SK-N-SH treated with all-trans-retinoic acid at 6 μM for 48 hours (cell line): ENCODE data around the gene RIMS4.

Experiments used
- ATAC-seq: fragments of 200-7000 bp; cut with Tn5 transposase; 3 replicates; pipeline ENCODE4 v1.9.1; 2020; ENCODE audit warnings: mild to moderate bottlenecking, moderate library complexity
- ARNTL ChIP-seq: fragments of 450-650 bp; formaldehyde crosslinking; IDR thresholded peaks from 2 replicates; pipeline ENCODE4 v1.5.0; 2020; ENCODE audit warnings: low read depth, mild to moderate bottlenecking, moderate library complexity, borderline replicate concordance
- BACH2 ChIP-seq: fragments of 250-450 bp; sonication (Bioruptor Pico); IDR thresholded peaks from 2 replicates; pipeline ENCODE4 v1.9.0; 2021; ENCODE audit warnings: mild to moderate bottlenecking, borderline replicate concordance
- CREB5 ChIP-seq: fragments of 250-450 bp; sonication (Bioruptor Pico); IDR thresholded peaks from 2 replicates; pipeline ENCODE4 v1.5.1; 2020; ENCODE audit warnings: low read depth, mild to moderate bottlenecking, moderate library complexity
- CSDC2 ChIP-seq: fragments of 250-450 bp; sonication (Bioruptor Pico); IDR thresholded peaks from 2 replicates; pipeline ENCODE4 v1.5.0; 2020; ENCODE audit warnings: mild to moderate bottlenecking, moderate library complexity
- ESRRG ChIP-seq: fragments of 250-450 bp; sonication (Bioruptor Pico); IDR thresholded peaks from 2 replicates; pipeline ENCODE4 v1.6.1; 2021; ENCODE audit warnings: mild to moderate bottlenecking
- GLIS3 ChIP-seq: fragments of 250-450 bp; sonication (Bioruptor Pico); IDR thresholded peaks from 2 replicates; pipeline ENCODE4 v1.5.0; 2020; ENCODE audit warnings: mild to moderate bottlenecking, moderate library complexity
- ISL1 ChIP-seq: fragments of 250-450 bp; sonication (Bioruptor Pico); IDR thresholded peaks from 2 replicates; pipeline ENCODE4 v2.1.2; 2022; ENCODE audit warnings: mild to moderate bottlenecking, moderate library complexity
- OSR1 ChIP-seq: fragments of 250-450 bp; sonication (Bioruptor Pico); IDR thresholded peaks from 2 replicates; pipeline ENCODE4 v1.8.0; 2022; ENCODE audit warnings: moderate library complexity, mild to moderate bottlenecking, inconsistent platforms
- PATZ1 ChIP-seq: fragments of 250-450 bp; sonication (Bioruptor Pico); IDR thresholded peaks from 2 replicates; pipeline ENCODE4 v1.8.0; 2020; ENCODE audit warnings: mild to moderate bottlenecking, moderate library complexity, borderline replicate concordance
- POU6F1 ChIP-seq: fragments of 250-450 bp; sonication (Bioruptor Pico); IDR thresholded peaks from 2 replicates; pipeline ENCODE4 v1.8.0; 2021; ENCODE audit warnings: low read depth, mild to moderate bottlenecking, moderate library complexity, borderline replicate concordance
- PPARA ChIP-seq: fragments of 250-450 bp; sonication (Bioruptor Pico); IDR thresholded peaks from 2 replicates; pipeline ENCODE4 v1.5.0; 2020; ENCODE audit warnings: mild to moderate bottlenecking, borderline replicate concordance
- RARB ChIP-seq: fragments of 250-450 bp; sonication (Bioruptor Pico); IDR thresholded peaks from 2 replicates; pipeline ENCODE4 v1.8.0; 2021; ENCODE audit warnings: mild to moderate bottlenecking, moderate library complexity
- SNAI2 ChIP-seq: fragments of 250-450 bp; sonication (Bioruptor Pico); IDR thresholded peaks from 2 replicates; pipeline ENCODE4 v1.5.0; 2020; ENCODE audit warnings: mild to moderate bottlenecking, moderate library complexity
- TCF4 ChIP-seq: fragments of 250-450 bp; sonication (Bioruptor Pico); IDR thresholded peaks from 2 replicates; pipeline ENCODE4 v1.8.0; 2021; ENCODE audit warnings: mild to moderate bottlenecking, moderate library complexity, borderline replicate concordance
- TOX ChIP-seq: fragments of 250-450 bp; sonication (Bioruptor Pico); IDR thresholded peaks from 2 replicates; pipeline ENCODE4 v1.8.0; 2021; ENCODE audit warnings: mild to moderate bottlenecking, moderate library complexity, borderline replicate concordance
- ZC3H10 ChIP-seq: fragments of 250-450 bp; sonication (Bioruptor Pico); IDR thresholded peaks from 2 replicates; pipeline ENCODE4 v1.5.1; 2021; ENCODE audit warnings: mild to moderate bottlenecking, moderate library complexity
- ZFP3 ChIP-seq: fragments of 250-450 bp; sonication (Bioruptor Pico); IDR thresholded peaks from 2 replicates; pipeline ENCODE4 v1.5.0; 2020; ENCODE audit warnings: mild to moderate bottlenecking, moderate library complexity
- ZNF70 ChIP-seq: fragments of 450-650 bp; formaldehyde crosslinking; IDR thresholded peaks from 2 replicates; pipeline ENCODE4 v1.5.0; 2020; ENCODE audit warnings: mild to moderate bottlenecking, moderate library complexity
- TF ChIP-seq, protein P1 (sequence below): fragments of 250-450 bp; sonication (Bioruptor Pico); IDR thresholded peaks from 2 replicates; pipeline ENCODE4 v1.5.0; 2020; ENCODE audit warnings: mild to moderate bottlenecking, moderate library complexity
- TF ChIP-seq, protein P2 (sequence below): fragments of 250-450 bp; sonication (Bioruptor Pico); IDR thresholded peaks from 2 replicates; pipeline ENCODE4 v1.5.1; 2021; ENCODE audit warnings: mild to moderate bottlenecking, moderate library complexity

Gene RIMS4

GRCh38 chr20:44731657-44732056, 78.7 kb downstream of the RIMS4 start:
- ATAC-seq: no peak
- TF ChIP-seq ARNTL (CRISPR knock-in tag): no peak
- TF ChIP-seq, protein P1, sequence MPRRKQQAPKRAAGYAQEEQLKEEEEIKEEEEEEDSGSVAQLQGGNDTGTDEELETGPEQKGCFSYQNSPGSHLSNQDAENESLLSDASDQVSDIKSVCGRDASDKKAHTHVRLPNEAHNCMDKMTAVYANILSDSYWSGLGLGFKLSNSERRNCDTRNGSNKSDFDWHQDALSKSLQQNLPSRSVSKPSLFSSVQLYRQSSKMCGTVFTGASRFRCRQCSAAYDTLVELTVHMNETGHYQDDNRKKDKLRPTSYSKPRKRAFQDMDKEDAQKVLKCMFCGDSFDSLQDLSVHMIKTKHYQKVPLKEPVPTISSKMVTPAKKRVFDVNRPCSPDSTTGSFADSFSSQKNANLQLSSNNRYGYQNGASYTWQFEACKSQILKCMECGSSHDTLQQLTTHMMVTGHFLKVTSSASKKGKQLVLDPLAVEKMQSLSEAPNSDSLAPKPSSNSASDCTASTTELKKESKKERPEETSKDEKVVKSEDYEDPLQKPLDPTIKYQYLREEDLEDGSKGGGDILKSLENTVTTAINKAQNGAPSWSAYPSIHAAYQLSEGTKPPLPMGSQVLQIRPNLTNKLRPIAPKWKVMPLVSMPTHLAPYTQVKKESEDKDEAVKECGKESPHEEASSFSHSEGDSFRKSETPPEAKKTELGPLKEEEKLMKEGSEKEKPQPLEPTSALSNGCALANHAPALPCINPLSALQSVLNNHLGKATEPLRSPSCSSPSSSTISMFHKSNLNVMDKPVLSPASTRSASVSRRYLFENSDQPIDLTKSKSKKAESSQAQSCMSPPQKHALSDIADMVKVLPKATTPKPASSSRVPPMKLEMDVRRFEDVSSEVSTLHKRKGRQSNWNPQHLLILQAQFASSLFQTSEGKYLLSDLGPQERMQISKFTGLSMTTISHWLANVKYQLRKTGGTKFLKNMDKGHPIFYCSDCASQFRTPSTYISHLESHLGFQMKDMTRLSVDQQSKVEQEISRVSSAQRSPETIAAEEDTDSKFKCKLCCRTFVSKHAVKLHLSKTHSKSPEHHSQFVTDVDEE (CRISPR knock-in tag): no peak
- no peak for TF ChIP-seq TOX (CRISPR knock-in tag)
- TF ChIP-seq, protein P2, sequence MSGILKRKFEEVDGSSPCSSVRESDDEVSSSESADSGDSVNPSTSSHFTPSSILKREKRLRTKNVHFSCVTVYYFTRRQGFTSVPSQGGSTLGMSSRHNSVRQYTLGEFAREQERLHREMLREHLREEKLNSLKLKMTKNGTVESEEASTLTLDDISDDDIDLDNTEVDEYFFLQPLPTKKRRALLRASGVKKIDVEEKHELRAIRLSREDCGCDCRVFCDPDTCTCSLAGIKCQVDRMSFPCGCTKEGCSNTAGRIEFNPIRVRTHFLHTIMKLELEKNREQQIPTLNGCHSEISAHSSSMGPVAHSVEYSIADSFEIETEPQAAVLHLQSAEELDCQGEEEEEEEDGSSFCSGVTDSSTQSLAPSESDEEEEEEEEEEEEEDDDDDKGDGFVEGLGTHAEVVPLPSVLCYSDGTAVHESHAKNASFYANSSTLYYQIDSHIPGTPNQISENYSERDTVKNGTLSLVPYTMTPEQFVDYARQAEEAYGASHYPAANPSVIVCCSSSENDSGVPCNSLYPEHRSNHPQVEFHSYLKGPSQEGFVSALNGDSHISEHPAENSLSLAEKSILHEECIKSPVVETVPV (CRISPR knock-in tag): no peak
- no peak for TF ChIP-seq SNAI2 (CRISPR knock-in tag)
- TF ChIP-seq RARB (CRISPR knock-in tag): no peak
- no peak for TF ChIP-seq TCF4
- no peak for TF ChIP-seq PPARA (CRISPR knock-in tag)
- TF ChIP-seq ISL1 (CRISPR knock-in tag): no peak
- no peak for TF ChIP-seq POU6F1 (CRISPR knock-in tag)
- TF ChIP-seq ZFP3 (CRISPR knock-in tag): no peak
- TF ChIP-seq BACH2 (CRISPR knock-in tag): no peak
- no peak for TF ChIP-seq ZNF70
- TF ChIP-seq PATZ1 (CRISPR knock-in tag): no peak
- no peak for TF ChIP-seq CSDC2 (CRISPR knock-in tag)
- TF ChIP-seq OSR1 (CRISPR knock-in tag): no peak
- TF ChIP-seq GLIS3 (CRISPR knock-in tag): no peak
- TF ChIP-seq ESRRG (CRISPR knock-in tag): no peak
- TF ChIP-seq CREB5 (CRISPR knock-in tag): no peak
- TF ChIP-seq, all 23 proteins: peak for 0

GRCh38 chr20:44730441-44730840, 79.9 kb downstream of the RIMS4 start:
- peak; percentile 22; the same call in 2 of the 3 replicates for ATAC-seq
- TF ChIP-seq POU6F1 (CRISPR knock-in tag): no peak
- TF ChIP-seq SNAI2 (CRISPR knock-in tag): no peak
- TF ChIP-seq ISL1 (CRISPR knock-in tag): peak; percentile 71
- no peak for TF ChIP-seq ZC3H10 (CRISPR knock-in tag)
- TF ChIP-seq OSR1 (CRISPR knock-in tag): no peak
